Epithelial cell of proximal tubule (primary cell): ENCODE results near the gene PROX2. TPM values are rescaled to one million over a fixed set of nuclear protein-coding genes. Genes with fewer than 3 reads are reported as not detected.

Experiments
- DNase-seq: peaks from one replicate; pipeline ENCODE4 v3.0.0-alpha.2; 2011; ENCODE audit warnings: low read depth
- H3K4me3 ChIP-seq: 2 replicates; pipeline ENCODE4 v1.5.1; 2011; ENCODE audit warnings: low read depth, mild to moderate bottlenecking, low read length
- total RNA-seq: library from RNA; depleted of rRNA; stranded (reverse); fragments of >200 nt; gene quantifications from 2 replicates; pipeline ENCODE4 v1.2.3, GENCODE V29; 2015
- TF ChIP-seq, protein P1 (sequence below): conservative IDR thresholded peaks from 2 replicates; pipeline ENCODE4 v1.5.1; 2012; ENCODE audit warnings: low read depth, mild to moderate bottlenecking, low read length

Gene PROX2
- total RNA-seq, 1 donor from 2014 or later, result not detected

DNA sequence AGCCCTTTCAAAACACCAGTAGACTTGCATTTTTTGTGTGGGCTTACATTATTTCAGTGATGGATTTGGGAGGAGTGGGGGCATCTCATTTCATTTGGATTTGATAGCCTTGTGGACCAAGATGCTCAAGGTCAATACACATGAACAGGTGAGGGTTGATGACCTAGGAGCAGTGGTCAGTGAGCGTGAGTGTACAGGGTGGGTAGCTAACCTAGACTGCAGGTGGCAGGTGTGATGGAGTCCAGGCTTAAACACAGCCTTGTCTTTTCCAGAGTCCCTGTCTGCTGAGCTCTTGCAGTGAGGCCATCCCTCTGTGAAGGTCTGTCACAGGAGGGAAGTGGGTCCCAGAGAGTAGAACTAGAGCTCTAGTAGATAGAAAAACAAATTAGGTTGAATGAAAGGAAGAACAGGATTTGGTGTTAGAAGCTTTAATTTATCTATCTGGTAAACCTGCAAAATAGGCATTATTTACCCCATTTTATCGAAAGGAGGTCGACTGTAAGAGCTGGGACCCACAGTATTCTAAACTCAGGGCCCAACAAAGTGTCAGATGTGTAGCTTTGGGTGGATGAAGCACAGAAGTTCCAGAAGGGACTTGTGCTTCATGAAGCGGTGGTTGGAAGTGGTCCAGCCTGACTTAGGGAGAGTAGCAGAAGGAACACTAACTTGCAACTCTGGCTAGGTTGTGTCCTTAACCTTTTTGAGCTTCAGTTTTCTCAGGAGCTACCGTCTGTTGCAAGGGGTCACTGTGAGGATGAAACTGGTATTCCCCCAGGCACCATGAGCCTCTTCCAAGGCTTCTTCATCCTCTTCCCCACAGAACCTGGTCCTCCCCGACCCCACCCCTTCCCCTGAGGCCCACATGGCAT, 28.9 kb upstream of the PROX2 start:
- TF ChIP-seq, protein P1, sequence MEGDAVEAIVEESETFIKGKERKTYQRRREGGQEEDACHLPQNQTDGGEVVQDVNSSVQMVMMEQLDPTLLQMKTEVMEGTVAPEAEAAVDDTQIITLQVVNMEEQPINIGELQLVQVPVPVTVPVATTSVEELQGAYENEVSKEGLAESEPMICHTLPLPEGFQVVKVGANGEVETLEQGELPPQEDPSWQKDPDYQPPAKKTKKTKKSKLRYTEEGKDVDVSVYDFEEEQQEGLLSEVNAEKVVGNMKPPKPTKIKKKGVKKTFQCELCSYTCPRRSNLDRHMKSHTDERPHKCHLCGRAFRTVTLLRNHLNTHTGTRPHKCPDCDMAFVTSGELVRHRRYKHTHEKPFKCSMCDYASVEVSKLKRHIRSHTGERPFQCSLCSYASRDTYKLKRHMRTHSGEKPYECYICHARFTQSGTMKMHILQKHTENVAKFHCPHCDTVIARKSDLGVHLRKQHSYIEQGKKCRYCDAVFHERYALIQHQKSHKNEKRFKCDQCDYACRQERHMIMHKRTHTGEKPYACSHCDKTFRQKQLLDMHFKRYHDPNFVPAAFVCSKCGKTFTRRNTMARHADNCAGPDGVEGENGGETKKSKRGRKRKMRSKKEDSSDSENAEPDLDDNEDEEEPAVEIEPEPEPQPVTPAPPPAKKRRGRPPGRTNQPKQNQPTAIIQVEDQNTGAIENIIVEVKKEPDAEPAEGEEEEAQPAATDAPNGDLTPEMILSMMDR, result no peak
- DNase-seq, result no peak
- H3K4me3 ChIP-seq, result no peak overlapping the region

DNA sequence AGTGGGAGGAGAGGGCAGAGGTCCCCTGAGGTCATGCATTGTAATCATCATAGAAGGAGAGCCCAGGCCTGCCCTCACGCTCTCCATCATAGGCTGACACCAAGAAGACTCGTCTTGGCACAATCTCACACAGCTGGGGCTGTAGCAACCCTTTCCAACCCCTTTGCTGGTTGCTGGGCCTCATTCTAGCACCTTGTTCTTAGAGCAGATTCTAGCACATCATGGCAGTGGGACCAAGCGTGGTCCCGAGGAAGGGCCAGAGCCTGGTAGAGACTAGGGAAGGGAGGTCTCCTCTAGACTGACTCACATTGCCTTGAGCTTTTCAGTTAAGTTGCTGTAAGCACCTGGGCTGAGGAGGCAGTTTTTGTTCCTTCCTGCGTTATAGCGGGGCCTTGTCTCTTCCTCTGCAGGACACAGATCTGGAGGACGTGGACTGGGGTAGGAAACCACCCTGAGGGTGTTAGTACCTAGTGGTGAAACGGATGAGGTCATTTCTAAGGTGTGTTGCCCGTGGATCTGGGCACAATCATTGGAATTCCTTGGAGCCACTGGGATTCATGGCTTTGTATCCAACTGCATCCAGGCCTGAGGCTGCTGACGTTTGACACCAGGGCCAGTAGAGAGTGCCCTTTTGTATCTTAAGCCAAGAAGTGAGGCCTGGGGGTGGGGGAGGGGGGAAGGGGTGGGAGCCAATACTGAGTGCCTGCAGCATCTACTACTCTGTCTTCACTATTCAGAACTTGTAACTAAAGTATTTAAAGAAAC, 27.2 kb upstream of the PROX2 start:
- no peak for DNase-seq
- no peak overlapping the region for H3K4me3 ChIP-seq
- TF ChIP-seq, protein P1, result no peak

DNA sequence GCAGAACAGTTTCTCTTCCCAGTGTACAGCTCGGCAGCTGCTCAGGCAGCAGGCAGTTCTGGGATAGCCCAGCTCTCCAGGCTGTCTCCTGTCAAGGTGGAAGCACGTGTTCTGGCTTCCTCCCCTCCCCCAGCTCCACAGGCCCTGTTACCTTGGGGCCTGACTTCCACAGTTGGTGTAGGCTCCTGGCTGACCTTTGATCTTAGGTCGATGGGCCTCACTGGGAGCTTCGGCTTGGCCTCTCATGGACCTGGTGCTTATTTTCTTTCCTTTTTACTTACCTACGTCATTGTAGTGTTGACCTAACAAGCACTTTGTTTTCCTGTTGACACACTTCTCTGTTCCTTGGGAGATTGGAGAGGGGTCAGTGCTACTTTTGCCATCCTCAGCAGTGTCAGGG, 22.7 kb upstream of the PROX2 start:
- no peak overlapping the region for H3K4me3 ChIP-seq
- no peak for DNase-seq
- TF ChIP-seq, protein P1, result no peak

DNA sequence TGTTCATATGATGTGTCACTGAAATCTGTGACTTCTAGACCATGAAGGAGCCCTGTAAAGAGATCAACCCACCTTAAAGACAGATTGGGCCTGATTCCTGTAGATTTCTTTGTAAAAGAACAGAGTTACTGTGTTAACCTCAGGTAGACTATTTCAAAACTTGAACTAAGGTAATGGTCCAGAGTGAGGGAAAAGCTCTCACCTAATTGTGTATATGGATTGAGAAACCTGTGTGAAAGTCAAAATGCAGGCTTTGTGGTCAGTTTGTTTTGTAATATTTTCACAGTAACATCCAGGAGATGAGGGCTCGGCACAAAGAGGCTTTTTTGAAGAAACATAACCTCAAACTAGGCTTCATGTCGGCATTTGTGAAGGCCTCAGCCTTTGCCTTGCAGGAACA, 22.1 kb upstream of the PROX2 start:
- DNase-seq, result no peak
- no peak overlapping the region for H3K4me3 ChIP-seq
- TF ChIP-seq, protein P1, result no peak

DNA sequence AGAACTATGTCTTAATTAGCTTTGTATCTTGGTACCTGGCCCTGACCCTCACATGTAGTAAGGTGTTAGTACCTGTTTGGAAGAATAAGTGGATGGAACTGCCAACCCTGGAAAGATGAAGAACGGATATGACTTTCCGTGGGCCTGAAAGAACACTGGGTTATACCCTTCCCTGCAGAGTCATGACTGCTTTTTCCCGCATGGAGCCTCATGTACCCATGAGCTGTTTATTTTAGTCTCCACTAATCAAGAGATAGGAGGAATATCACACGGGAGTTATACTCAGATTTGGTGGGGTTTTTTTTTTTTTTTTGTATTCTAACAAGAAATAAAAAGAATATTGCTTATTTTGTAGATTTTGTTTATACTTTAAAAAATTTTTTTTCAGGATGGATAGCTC, 21.7 kb upstream of the PROX2 start:
- no peak for DNase-seq
- TF ChIP-seq, protein P1, result no peak
- H3K4me3 ChIP-seq, result no peak overlapping the region

DNA sequence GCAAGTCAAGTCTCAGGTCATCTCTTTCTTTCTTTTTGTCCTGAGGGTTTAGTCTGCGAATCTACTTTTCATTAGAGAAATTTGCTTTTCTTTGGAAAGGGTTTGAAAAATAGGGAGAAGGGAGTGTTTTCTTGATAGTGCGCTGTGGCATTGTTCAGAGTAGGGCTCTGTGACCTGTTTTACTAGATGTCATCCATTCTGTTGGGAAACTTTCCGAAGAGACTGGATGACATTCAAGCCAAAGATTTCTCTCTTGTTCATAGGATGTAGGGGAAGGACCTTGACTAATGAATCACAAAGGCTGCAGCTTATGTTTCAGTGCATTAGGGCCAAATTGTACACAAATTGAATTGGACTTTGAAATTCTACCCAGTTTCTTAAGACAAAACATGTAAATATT, 20.5 kb upstream of the PROX2 start:
- H3K4me3 ChIP-seq, result no peak overlapping the region
- no peak for DNase-seq
- TF ChIP-seq, protein P1, result no peak
